HEK293 (cell line): ENCODE measurements around the gene MMD2.
"Not testable (repeated sequence)": the region's sequence is repeated elsewhere in the genome, so short reads cannot be mapped to it uniquely, and the experiment has no call there.

Experiments
- CTCF ChIA-PET: fragments of 350-600 bp; formaldehyde crosslinking; extraction: SDS; loops from one replicate; lab custom pipeline; 2021; ENCODE audit warnings: antibody characterized with exemption; lab: Yijun Ruan, JAX
- POLR2A ChIA-PET: fragments of 300-600 bp; formaldehyde crosslinking; extraction: SDS; loops from one replicate; lab custom pipeline; 2020; ENCODE audit warnings: antibody characterized with exemption, inconsistent platforms; lab: Yijun Ruan, JAX
- H3K27ac ChIP-seq: fragments of 200-500 bp; sonication (Bioruptor generic); 2 replicates; pipeline ENCODE4 v1.5.1; 2014; ENCODE audit warnings: low read depth, low read length, control low read depth, inconsistent platforms; ENCODE audit errors: extremely low read depth
- H3K36me3 ChIP-seq, 2 experiments: fragments of 200-500 bp in 1 of 2; sonication (Bioruptor generic) in 1 of 2; 1 replicate in 1 of 2; 2 replicates in 1 of 2; pipeline ENCODE4 v1.5.1; 2014 to 2017; ENCODE audit warnings: inconsistent platforms in 2 of 2, low read length in 2 of 2; ENCODE audit not compliant: control insufficient read depth in 2 of 2, insufficient read depth in 1 of 2
- H3K4me1 ChIP-seq: fragments of 200-500 bp; sonication (Bioruptor generic); 2 replicates; pipeline ENCODE4 v1.5.1; 2014; ENCODE audit warnings: mild to moderate bottlenecking, low read length, inconsistent platforms; ENCODE audit not compliant: control insufficient read depth, insufficient read depth
- H3K4me3 ChIP-seq: 2 replicates; pipeline ENCODE4 v1.5.1; 2011; ENCODE audit warnings: low read depth, mild to moderate bottlenecking, control low read depth, low read length, moderate library complexity
- H3K9me3 ChIP-seq: fragments of 200-500 bp; sonication (Bioruptor generic); 2 replicates; pipeline ENCODE4 v1.5.1; 2014; ENCODE audit warnings: low read depth, low read length, inconsistent platforms; ENCODE audit not compliant: control insufficient read depth, insufficient read depth
- REST ChIP-seq: fragments of 450-650 bp; formaldehyde crosslinking; IDR thresholded peaks from 2 replicates; pipeline ENCODE4 v1.5.1; 2016; ENCODE audit warnings: missing biosample characterization, missing genetic modification characterization
- TSHZ1 ChIP-seq: fragments of 450-650 bp; formaldehyde crosslinking; IDR thresholded peaks from 2 replicates; pipeline ENCODE4 v1.5.1; 2016; ENCODE audit warnings: missing biosample characterization, missing genetic modification characterization, borderline replicate concordance
- ZBTB21 ChIP-seq: fragments of 450-650 bp; formaldehyde crosslinking; IDR thresholded peaks from 2 replicates; pipeline ENCODE4 v1.5.1; 2017; ENCODE audit warnings: missing biosample characterization, missing genetic modification characterization
- ZNF138 ChIP-seq: fragments of 450-650 bp; formaldehyde crosslinking; IDR thresholded peaks from 2 replicates; pipeline ENCODE4 v1.5.1; 2016; ENCODE audit warnings: missing biosample characterization, missing genetic modification characterization, borderline replicate concordance
- ZNF394 ChIP-seq: fragments of 450-650 bp; formaldehyde crosslinking; IDR thresholded peaks from 2 replicates; pipeline ENCODE4 v1.5.1; 2016; ENCODE audit warnings: missing biosample characterization, missing genetic modification characterization, mild to moderate bottlenecking, moderate library complexity, borderline replicate concordance
- ZNF426 ChIP-seq: fragments of 450-650 bp; formaldehyde crosslinking; IDR thresholded peaks from 2 replicates; pipeline ENCODE4 v1.5.1; 2017; ENCODE audit warnings: missing biosample characterization, missing genetic modification characterization, mild to moderate bottlenecking, inconsistent platforms, moderate library complexity
- ZNF510 ChIP-seq: fragments of 450-650 bp; formaldehyde crosslinking; IDR thresholded peaks from 2 replicates; pipeline ENCODE4 v1.5.1; 2018; ENCODE audit warnings: mild to moderate bottlenecking, missing genetic modification characterization, missing biosample characterization; ENCODE audit not compliant: insufficient replicate concordance
- ZNF514 ChIP-seq: fragments of 450-650 bp; formaldehyde crosslinking; IDR thresholded peaks from 2 replicates; pipeline ENCODE4 v1.5.1; 2016; ENCODE audit warnings: missing biosample characterization, missing genetic modification characterization
- ZNF555 ChIP-seq: fragments of 450-650 bp; formaldehyde crosslinking; conservative IDR thresholded peaks from 2 replicates; pipeline ENCODE4 v1.5.1; 2017; ENCODE audit warnings: missing biosample characterization, mild to moderate bottlenecking, missing genetic modification characterization, inconsistent platforms
- ZNF560 ChIP-seq: fragments of 450-650 bp; formaldehyde crosslinking; IDR thresholded peaks from 2 replicates; pipeline ENCODE4 v1.5.1; 2017; ENCODE audit warnings: missing biosample characterization, missing genetic modification characterization, borderline replicate concordance
- ZNF623 ChIP-seq: fragments of 450-650 bp; formaldehyde crosslinking; IDR thresholded peaks from 2 replicates; pipeline ENCODE4 v1.5.1; 2016; ENCODE audit warnings: missing biosample characterization, missing genetic modification characterization
- ZNF654 ChIP-seq: fragments of 450-650 bp; formaldehyde crosslinking; IDR thresholded peaks from 2 replicates; pipeline ENCODE4 v1.5.1; 2016; ENCODE audit warnings: low read depth, missing biosample characterization, missing genetic modification characterization
- ZNF791 ChIP-seq: fragments of 450-650 bp; formaldehyde crosslinking; IDR thresholded peaks from 2 replicates; pipeline ENCODE4 v1.5.1; 2016; ENCODE audit warnings: missing biosample characterization, missing genetic modification characterization
- ZXDB ChIP-seq: fragments of 450-650 bp; formaldehyde crosslinking; IDR thresholded peaks from 2 replicates; pipeline ENCODE4 v1.5.1; 2016; ENCODE audit warnings: missing biosample characterization, missing genetic modification characterization
- TF ChIP-seq, protein P1 (sequence below): fragments of 450-650 bp; formaldehyde crosslinking; conservative IDR thresholded peaks from 2 replicates; pipeline ENCODE4 v1.5.1; 2016; ENCODE audit warnings: low read depth, missing biosample characterization, missing genetic modification characterization
- TF ChIP-seq, protein P2 (sequence below): fragments of 450-650 bp; formaldehyde crosslinking; conservative IDR thresholded peaks from 2 replicates; pipeline ENCODE4 v1.5.1; 2016; ENCODE audit warnings: low read depth, missing biosample characterization, missing genetic modification characterization

The MMD2 gene

GRCh38 chr7:4893929-4894475 lies 65.0 kb downstream of the MMD2 start:
- ChIA-PET CTCF (interaction anchor here (0.6 to 1.5 kb wide), 3 partner anchors 8 to 16 kb away, joined by 3 to 6 read pairs (median 3); partner anchors contain the start of gene RADIL), POLR2A (interaction anchor here (1.1 kb wide), 1 partner anchor 45 kb away, joined by 3 read pairs; no protein-coding TSS in a partner anchor)
- Histone ChIP-seq H3K27ac (no peak overlapping the region), H3K4me3 (no peak overlapping the region), H3K9me3 (no peaks in the 10 kb centered on the region), H3K4me1 (no peaks in the 10 kb centered on the region), H3K36me3 (no peaks in the 10 kb centered on the region)
- TF ChIP-seq ZNF510 = no peak
- TF ChIP-seq TSHZ1 (tag by site-specific recombination) = no peak
- no peak for TF ChIP-seq ZNF138 (tag by site-specific recombination)

- ChIA-PET POLR2A (interaction anchor here (1.1 kb wide), 1 partner anchor 46 kb away, joined by 3 read pairs; no protein-coding TSS in a partner anchor), CTCF (interaction anchor here (0.7 to 2.0 kb wide), 2 partner anchors 9 to 15 kb away, joined by 3 to 15 read pairs; partner anchors contain the start of gene RADIL)
- H3K4me1 ChIP-seq, H3K27ac ChIP-seq, H3K9me3 ChIP-seq, H3K4me3 ChIP-seq, H3K36me3 ChIP-seq: not testable (repeated sequence)
- peak; percentile 11; the same call in 1 of the 2 replicates for TF ChIP-seq ZNF654 (tag by site-specific recombination)
- TF ChIP-seq ZNF560 (tag by site-specific recombination) = peak; percentile 53; the same call in 1 of the 2 replicates
- peak; percentile 43 for TF ChIP-seq ZNF510
- TF ChIP-seq, protein P1, sequence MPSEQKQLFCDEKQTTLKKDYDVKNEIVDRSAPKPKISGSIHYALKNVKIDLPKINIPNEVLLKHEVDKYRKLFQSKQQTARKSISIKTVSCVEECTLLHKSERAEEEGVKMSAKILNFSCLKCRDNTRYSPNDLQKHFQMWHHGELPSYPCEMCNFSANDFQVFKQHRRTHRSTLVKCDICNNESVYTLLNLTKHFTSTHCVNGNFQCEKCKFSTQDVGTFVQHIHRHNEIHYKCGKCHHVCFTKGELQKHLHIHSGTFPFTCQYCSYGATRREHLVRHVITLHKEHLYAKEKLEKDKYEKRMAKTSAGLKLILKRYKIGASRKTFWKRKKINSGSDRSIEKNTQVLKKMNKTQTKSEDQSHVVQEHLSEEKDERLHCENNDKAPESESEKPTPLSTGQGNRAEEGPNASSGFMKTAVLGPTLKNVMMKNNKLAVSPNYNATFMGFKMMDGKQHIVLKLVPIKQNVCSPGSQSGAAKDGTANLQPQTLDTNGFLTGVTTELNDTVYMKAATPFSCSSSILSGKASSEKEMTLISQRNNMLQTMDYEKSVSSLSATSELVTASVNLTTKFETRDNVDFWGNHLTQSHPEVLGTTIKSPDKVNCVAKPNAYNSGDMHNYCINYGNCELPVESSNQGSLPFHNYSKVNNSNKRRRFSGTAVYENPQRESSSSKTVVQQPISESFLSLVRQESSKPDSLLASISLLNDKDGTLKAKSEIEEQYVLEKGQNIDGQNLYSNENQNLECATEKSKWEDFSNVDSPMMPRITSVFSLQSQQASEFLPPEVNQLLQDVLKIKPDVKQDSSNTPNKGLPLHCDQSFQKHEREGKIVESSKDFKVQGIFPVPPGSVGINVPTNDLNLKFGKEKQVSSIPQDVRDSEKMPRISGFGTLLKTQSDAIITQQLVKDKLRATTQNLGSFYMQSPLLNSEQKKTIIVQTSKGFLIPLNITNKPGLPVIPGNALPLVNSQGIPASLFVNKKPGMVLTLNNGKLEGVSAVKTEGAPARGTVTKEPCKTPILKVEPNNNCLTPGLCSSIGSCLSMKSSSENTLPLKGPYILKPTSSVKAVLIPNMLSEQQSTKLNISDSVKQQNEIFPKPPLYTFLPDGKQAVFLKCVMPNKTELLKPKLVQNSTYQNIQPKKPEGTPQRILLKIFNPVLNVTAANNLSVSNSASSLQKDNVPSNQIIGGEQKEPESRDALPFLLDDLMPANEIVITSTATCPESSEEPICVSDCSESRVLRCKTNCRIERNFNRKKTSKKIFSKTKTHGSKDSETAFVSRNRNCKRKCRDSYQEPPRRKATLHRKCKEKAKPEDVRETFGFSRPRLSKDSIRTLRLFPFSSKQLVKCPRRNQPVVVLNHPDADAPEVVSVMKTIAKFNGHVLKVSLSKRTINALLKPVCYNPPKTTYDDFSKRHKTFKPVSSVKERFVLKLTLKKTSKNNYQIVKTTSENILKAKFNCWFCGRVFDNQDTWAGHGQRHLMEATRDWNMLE = peak; percentile 78
- peak; percentile 73 for TF ChIP-seq ZNF426
- 0 out of 2 replicates have a peak, but pooled peaks have one; percentile 24 for TF ChIP-seq ZNF514 (tag by site-specific recombination)
- peak; percentile 38; the same call in 1 of the 2 replicates for TF ChIP-seq REST (tag by site-specific recombination)
- TF ChIP-seq ZNF555 (tag by site-specific recombination) = peak; percentile 73
- 0 out of 2 replicates have a peak, but pooled peaks have one; percentile 34 for TF ChIP-seq ZNF791 (tag by site-specific recombination)
- TF ChIP-seq ZNF623 (tag by site-specific recombination) = peak; percentile 65
- peak; percentile 85 for TF ChIP-seq ZNF394 (tag by site-specific recombination)
- 0 out of 2 replicates have a peak, but pooled peaks have one; percentile 17 for TF ChIP-seq ZBTB21 (tag by site-specific recombination)
- TF ChIP-seq ZXDB = 0 out of 2 replicates have a peak, but pooled peaks have one; percentile 22
- TF ChIP-seq, protein P2, sequence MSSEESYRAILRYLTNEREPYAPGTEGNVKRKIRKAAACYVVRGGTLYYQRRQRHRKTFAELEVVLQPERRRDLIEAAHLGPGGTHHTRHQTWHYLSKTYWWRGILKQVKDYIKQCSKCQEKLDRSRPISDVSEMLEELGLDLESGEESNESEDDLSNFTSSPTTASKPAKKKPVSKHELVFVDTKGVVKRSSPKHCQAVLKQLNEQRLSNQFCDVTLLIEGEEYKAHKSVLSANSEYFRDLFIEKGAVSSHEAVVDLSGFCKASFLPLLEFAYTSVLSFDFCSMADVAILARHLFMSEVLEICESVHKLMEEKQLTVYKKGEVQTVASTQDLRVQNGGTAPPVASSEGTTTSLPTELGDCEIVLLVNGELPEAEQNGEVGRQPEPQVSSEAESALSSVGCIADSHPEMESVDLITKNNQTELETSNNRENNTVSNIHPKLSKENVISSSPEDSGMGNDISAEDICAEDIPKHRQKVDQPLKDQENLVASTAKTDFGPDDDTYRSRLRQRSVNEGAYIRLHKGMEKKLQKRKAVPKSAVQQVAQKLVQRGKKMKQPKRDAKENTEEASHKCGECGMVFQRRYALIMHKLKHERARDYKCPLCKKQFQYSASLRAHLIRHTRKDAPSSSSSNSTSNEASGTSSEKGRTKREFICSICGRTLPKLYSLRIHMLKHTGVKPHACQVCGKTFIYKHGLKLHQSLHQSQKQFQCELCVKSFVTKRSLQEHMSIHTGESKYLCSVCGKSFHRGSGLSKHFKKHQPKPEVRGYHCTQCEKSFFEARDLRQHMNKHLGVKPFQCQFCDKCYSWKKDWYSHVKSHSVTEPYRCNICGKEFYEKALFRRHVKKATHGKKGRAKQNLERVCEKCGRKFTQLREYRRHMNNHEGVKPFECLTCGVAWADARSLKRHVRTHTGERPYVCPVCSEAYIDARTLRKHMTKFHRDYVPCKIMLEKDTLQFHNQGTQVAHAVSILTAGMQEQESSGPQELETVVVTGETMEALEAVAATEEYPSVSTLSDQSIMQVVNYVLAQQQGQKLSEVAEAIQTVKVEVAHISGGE (tag by site-specific recombination) = peak; percentile 66
Observed at GRCh38 chr7:4893188-4893587, 65.8 kb downstream of the MMD2 start.
